Natural killer cell (primary cell): ENCODE results near the gene GALK1. TPM values are rescaled to one million over a fixed set of nuclear protein-coding genes. Genes with fewer than 3 reads are reported as not detected.

Source experiments
- ATAC-seq, 3 donors: fragments of 150-1000 bp in 2 of 3; fragments of 200-7000 bp in 1 of 3; cut with Tn5 transposase; 1 replicate in 1 of 3; 2 replicates in 2 of 3; pipeline ENCODE4 v1.10.0; 2021; ENCODE audit warnings: mild to moderate bottlenecking in 2 of 3, moderate library complexity in 2 of 3
- DNase-seq, 2 donors: peaks; one replicate each; pipeline versions ENCODE4 v3.0.0 to v3.0.0-alpha.2; 2013 to 2021; ENCODE audit warnings: mixed read lengths in 1 of 2
- H3K27ac ChIP-seq: one replicate; pipeline ENCODE4 v1.5.1; 2013; ENCODE audit warnings: mild to moderate bottlenecking, low read length
- H3K27me3 ChIP-seq: one replicate; pipeline ENCODE4 v1.6.1; 2013; ENCODE audit warnings: low read length; ENCODE audit not compliant: control insufficient read depth, insufficient read depth
- H3K36me3 ChIP-seq: one replicate; pipeline ENCODE4 v1.6.1; 2013; ENCODE audit warnings: low read length; ENCODE audit not compliant: control insufficient read depth, insufficient read depth
- H3K4me1 ChIP-seq: one replicate; pipeline ENCODE4 v1.6.1; 2013; ENCODE audit warnings: low read length; ENCODE audit not compliant: control insufficient read depth, insufficient read depth
- H3K4me3 ChIP-seq: one replicate; pipeline ENCODE4 v1.5.1; 2013; ENCODE audit warnings: low read length
- H3K9me3 ChIP-seq: one replicate; pipeline ENCODE4 v1.6.1; 2013; ENCODE audit warnings: low read length; ENCODE audit not compliant: control insufficient read depth, insufficient read depth
- H3K27ac Mint-ChIP-seq, 2 donors: one replicate each; pipeline ENCODE4 v1.8.0; 2022; ENCODE audit warnings: mild to moderate bottlenecking in 2 of 2, mixed read lengths in 2 of 2, moderate library complexity in 1 of 2
- H3K27me3 Mint-ChIP-seq, 2 donors: one replicate each; pipeline ENCODE4 v1.8.0; 2022; ENCODE audit warnings: low read depth in 2 of 2, mixed read lengths in 2 of 2
- H3K36me3 Mint-ChIP-seq: one replicate; pipeline ENCODE4 v1.8.0; 2022; ENCODE audit warnings: mixed read lengths
- H3K4me1 Mint-ChIP-seq, 2 donors: one replicate each; pipeline ENCODE4 v1.8.0; 2022; ENCODE audit warnings: mixed read lengths in 2 of 2
- H3K4me3 Mint-ChIP-seq: one replicate; pipeline ENCODE4 v1.8.0; 2022; ENCODE audit warnings: mild to moderate bottlenecking, moderate library complexity, mixed read lengths
- H3K9me3 Mint-ChIP-seq, 2 donors: one replicate each; pipeline ENCODE4 v1.8.0; 2022; ENCODE audit warnings: mixed read lengths in 2 of 2
- WGBS: methylation state at CpG from one replicate; pipeline ENCODE4 v1.1.7; 2013; ENCODE audit warnings: missing lambda C conversion rate; ENCODE audit not compliant: insufficient coverage; 5-methylcytosine and 5-hydroxymethylcytosine counted together
- intact Hi-C: fragments of 100-400 bp; cut with micrococcal nuclease; formaldehyde crosslinking; loops from one replicate; pipeline ENCODE4 v1.14.2; 2022
- total RNA-seq, 4 donors: library from RNA; stranded (reverse); fragments of 120-200 nt in 1 of 4; gene quantifications; one replicate each; pipeline versions ENCODE4 v1.2.3 to v1.2.4, GENCODE V29; 2013 to 2022
- TF ChIP-seq, protein P1 (sequence below): fragments of 200-600 bp; IDR thresholded peaks from one replicate; pipeline ENCODE4 v1.8.0; 2022; ENCODE audit warnings: antibody characterized with exemption

The GALK1 gene
- total RNA-seq, 3 donors from 2014 or later (not counting 1 experiment from before 2014, with no cell fraction given) = 11.9 to 15.9 (median 12.6) TPM

GRCh38 chr17:75795820-75796607 is 31.0 kb upstream of the GALK1 start:
- H3K27me3 ChIP-seq = no peaks in the 10 kb centered on the region
- 76% methylated on average over 8 of the region's 8 CpGs for WGBS
- Mint-ChIP-seq H3K4me3 (no peak overlapping the region), H3K27ac (peak overlapping the region in 1 of 2 donors; percentile 38), H3K4me1 (peaks cover 0 to 4% of the 10 kb centered on the region in 2 donors), H3K36me3 (no peaks in the 10 kb centered on the region), H3K9me3 (no peaks in the 10 kb centered on the region), H3K27me3 (no peaks in the 10 kb centered on the region)
- no peak overlapping the region for H3K4me3 ChIP-seq
- TF ChIP-seq, protein P1, sequence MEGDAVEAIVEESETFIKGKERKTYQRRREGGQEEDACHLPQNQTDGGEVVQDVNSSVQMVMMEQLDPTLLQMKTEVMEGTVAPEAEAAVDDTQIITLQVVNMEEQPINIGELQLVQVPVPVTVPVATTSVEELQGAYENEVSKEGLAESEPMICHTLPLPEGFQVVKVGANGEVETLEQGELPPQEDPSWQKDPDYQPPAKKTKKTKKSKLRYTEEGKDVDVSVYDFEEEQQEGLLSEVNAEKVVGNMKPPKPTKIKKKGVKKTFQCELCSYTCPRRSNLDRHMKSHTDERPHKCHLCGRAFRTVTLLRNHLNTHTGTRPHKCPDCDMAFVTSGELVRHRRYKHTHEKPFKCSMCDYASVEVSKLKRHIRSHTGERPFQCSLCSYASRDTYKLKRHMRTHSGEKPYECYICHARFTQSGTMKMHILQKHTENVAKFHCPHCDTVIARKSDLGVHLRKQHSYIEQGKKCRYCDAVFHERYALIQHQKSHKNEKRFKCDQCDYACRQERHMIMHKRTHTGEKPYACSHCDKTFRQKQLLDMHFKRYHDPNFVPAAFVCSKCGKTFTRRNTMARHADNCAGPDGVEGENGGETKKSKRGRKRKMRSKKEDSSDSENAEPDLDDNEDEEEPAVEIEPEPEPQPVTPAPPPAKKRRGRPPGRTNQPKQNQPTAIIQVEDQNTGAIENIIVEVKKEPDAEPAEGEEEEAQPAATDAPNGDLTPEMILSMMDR = no peak
- intact Hi-C loops = no loop called here
- H3K36me3 ChIP-seq = peaks cover 13% of the 10 kb centered on the region
- ATAC-seq = no peak
- no peak for DNase-seq
- no peaks in the 10 kb centered on the region for H3K9me3 ChIP-seq
- no peak overlapping the region for H3K27ac ChIP-seq
- H3K4me1 ChIP-seq = no peaks in the 10 kb centered on the region

- Histone ChIP-seq H3K4me1 (no peaks in the 10 kb centered on the region), H3K36me3 (peaks cover 13% of the 10 kb centered on the region), H3K9me3 (no peaks in the 10 kb centered on the region), H3K27me3 (no peaks in the 10 kb centered on the region), H3K27ac (no peak overlapping the region), H3K4me3 (no peak overlapping the region)
- no peak for DNase-seq
- TF ChIP-seq, protein P1 = no peak
- 45% methylated on average over 1 of the region's 1 CpG for WGBS
- intact Hi-C loops = no loop called here
- ATAC-seq = no peak
- Mint-ChIP-seq H3K27ac (no peak overlapping the region), H3K36me3 (no peaks in the 10 kb centered on the region), H3K4me1 (peaks cover 0 to 4% of the 10 kb centered on the region in 2 donors), H3K9me3 (no peaks in the 10 kb centered on the region), H3K4me3 (no peak overlapping the region), H3K27me3 (no peaks in the 10 kb centered on the region)
Observed at GRCh38 chr17:75793460-75793859, 28.5 kb upstream of the GALK1 start.

- no peak for DNase-seq
- TF ChIP-seq, protein P1 = no peak
- Mint-ChIP-seq H3K4me3 (no peak overlapping the region), H3K27me3 (no peaks in the 10 kb centered on the region), H3K4me1 (peaks cover 8% of the 10 kb centered on the region in 2 donors), H3K27ac (no peak overlapping the region), H3K9me3 (no peaks in the 10 kb centered on the region), H3K36me3 (no peaks in the 10 kb centered on the region)
- H3K4me3 ChIP-seq = no peak overlapping the region
- H3K9me3 ChIP-seq = no peaks in the 10 kb centered on the region
- H3K4me1 ChIP-seq = peaks cover 9% of the 10 kb centered on the region
- no peak overlapping the region for H3K27ac ChIP-seq
- intact Hi-C loops = no loop called here
- 95% methylated on average over 3 of the region's 6 CpGs for WGBS
- H3K27me3 ChIP-seq = no peaks in the 10 kb centered on the region
- peaks cover 6% of the 10 kb centered on the region for H3K36me3 ChIP-seq
- ATAC-seq = no peak
Observed at GRCh38 chr17:75791254-75791653, 26.3 kb upstream of the GALK1 start.
